VCaP (cell line): ENCODE data around the gene QKI.
"Not testable (repeated sequence)": the region's sequence is repeated elsewhere in the genome, so short reads cannot be mapped to it uniquely, and the experiment has no call there.

Experiments used
- H3K27ac ChIP-seq: fragments of 450-650 bp; 2 replicates; pipeline ENCODE4 v1.5.1; 2017
- TF ChIP-seq, protein P1 (sequence below): fragments of 450-650 bp; conservative IDR thresholded peaks from 2 replicates; pipeline ENCODE4 v1.5.1; 2017; ENCODE audit warnings: mild to moderate bottlenecking, moderate library complexity

QKI gene

DNA sequence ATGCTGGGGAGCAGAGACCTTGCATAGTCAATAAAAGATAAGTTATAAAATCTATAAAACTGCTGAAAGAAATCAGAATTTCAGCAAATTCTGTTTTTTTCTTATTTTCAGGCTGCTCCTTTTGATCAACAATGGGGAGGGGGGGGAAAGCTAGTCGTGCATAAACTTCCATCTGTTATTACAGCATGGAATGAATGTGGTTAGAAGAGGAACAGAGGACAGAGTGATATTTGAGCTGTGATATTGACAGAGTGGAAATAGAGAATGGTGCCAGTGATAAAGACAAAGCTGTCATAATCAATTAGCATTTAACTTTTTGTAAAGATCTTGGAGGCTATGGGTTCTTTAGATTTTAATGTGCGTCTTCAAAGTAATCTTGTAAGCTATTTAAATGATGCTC lies 43.4 kb upstream of the QKI start:
- TF ChIP-seq, protein P1, sequence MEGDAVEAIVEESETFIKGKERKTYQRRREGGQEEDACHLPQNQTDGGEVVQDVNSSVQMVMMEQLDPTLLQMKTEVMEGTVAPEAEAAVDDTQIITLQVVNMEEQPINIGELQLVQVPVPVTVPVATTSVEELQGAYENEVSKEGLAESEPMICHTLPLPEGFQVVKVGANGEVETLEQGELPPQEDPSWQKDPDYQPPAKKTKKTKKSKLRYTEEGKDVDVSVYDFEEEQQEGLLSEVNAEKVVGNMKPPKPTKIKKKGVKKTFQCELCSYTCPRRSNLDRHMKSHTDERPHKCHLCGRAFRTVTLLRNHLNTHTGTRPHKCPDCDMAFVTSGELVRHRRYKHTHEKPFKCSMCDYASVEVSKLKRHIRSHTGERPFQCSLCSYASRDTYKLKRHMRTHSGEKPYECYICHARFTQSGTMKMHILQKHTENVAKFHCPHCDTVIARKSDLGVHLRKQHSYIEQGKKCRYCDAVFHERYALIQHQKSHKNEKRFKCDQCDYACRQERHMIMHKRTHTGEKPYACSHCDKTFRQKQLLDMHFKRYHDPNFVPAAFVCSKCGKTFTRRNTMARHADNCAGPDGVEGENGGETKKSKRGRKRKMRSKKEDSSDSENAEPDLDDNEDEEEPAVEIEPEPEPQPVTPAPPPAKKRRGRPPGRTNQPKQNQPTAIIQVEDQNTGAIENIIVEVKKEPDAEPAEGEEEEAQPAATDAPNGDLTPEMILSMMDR: no peak
- H3K27ac ChIP-seq: no peak overlapping the region

DNA sequence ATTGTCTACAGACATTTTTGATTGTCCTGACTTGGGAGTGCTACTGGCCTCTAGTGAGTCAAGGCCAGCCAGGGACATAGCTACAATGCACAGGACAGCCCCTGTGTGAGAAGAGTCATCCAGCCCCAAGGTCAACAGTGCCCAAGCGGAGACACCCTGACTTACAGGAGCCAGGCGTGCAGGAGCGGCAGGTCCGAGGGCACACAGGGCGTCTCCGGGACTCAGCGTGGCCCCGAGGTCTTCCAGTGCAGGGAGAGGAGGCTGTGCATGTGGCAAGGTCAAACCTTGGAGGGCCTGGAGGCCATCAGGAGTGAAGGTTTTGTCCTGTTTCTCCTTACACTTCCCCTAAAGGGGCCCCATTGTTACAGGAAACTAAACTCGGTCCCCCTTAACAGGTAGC lies 41.3 kb upstream of the QKI start:
- H3K27ac ChIP-seq: no peak overlapping the region
- TF ChIP-seq, protein P1: no peak

DNA sequence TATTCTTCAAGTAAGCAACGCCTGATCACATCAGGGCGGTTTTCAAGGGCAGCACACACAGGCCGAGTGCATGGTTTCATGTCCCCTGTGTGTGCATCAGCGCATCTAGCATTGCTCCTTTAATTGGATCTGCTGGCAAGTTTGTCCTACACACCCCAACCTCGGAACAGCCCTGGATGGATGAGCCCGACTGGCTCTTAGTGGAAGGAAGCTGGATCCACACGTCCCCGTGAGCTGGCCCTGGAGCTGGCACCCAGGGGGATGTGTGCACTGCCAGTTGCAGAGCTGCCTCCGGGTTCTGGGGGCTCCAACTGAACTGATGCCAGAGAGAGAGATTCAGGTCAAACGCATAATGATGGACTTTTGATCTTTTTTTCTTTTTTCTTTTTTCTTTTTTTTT lies 39.2 kb upstream of the QKI start:
- TF ChIP-seq, protein P1: no peak

DNA sequence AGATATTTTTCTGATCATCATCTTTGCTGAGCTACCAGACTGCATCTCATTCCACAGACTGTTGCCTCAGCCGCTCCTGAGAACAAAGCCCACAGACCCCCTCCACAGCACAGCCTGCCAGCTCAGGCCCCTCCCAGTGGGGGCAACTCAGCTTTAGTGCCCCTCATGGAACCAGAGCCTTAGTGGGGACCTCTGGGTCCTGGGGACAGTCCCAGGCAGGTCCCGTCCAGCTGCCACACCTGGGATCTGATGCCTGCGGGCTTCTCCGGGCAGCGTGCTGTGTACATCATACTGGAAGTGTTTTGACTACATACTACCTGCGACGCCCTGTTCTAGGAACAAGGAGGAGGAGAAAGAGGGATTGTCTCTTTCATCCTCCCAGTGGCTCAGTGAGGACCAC lies 38.3 kb upstream of the QKI start:
- TF ChIP-seq, protein P1: no peak
- no peak overlapping the region for H3K27ac ChIP-seq

More for the DNA sequence above, 39.2 kb upstream of the QKI start:
- no peak overlapping the region for H3K27ac ChIP-seq

DNA sequence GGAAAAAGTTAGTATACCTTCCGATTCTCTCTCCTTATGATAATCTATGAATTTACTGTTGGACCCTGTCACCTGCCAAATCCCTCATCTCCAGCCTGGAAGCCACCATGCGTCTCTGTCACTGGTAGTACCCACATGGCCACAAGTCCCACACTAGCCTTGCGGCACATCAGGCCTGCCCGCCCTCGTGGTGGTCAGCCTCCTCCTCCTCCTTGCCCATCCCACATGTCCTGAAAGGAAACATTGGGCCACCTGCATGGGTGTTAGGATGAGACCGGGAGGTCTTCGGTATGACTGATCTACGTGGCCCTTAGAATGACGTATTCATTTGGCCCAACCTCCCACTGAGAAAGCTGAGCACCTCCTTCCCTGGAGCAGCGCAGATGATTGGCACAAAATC lies 37.0 kb upstream of the QKI start:
- H3K27ac ChIP-seq: no peak overlapping the region
- TF ChIP-seq, protein P1: no peak

DNA sequence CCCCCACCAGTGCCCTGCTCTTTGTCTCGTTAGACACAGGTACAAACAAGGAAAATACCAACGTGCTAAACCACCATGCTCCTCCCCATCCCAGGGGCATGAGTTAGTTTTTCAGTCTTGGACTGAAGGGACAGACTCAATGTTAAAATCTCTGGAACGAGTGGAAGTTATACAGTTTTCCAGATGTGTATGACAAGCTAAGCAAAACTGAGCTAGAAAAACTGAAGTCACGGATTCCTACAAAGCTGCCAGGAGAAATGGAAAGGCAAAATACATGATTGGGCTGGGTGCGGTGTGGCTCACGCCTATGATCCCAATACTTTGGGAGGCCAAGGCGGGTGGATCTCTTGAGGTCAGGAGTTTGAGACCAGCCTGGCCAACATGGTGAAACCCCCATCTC lies 34.3 kb upstream of the QKI start:
- TF ChIP-seq, protein P1: no peak
- no peak overlapping the region for H3K27ac ChIP-seq

DNA sequence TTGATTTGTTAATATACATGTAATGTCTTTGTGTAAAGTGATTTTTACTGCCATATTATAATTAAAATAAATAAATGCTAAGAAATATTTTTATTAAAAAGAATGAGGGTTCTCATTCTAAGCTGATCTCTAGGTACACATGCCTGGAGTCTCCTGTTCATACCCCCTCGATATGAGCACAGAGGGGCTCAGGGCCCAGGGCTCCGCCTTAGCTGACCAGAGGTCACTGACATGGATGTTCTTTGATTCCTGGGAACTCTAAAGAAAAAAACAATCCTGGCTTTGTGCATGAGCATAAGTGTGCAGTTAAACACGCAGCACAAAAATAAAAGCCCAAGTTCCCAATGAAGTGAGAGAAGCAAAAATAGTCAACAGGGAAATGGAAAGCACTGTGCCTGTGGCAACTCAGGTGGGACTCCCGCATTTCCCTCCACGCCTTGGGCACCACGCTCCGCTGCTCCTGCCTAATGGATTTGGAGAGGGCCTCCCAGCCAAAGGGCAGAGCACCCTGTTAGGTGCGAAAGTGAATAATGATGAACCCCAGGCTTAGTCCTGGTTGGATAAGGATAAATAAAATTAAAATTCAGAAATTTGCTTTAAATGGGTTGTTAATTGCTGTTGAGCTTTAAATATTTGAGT lies 33.3 kb upstream of the QKI start:
- H3K27ac ChIP-seq: no peak overlapping the region
- TF ChIP-seq, protein P1: no peak

DNA sequence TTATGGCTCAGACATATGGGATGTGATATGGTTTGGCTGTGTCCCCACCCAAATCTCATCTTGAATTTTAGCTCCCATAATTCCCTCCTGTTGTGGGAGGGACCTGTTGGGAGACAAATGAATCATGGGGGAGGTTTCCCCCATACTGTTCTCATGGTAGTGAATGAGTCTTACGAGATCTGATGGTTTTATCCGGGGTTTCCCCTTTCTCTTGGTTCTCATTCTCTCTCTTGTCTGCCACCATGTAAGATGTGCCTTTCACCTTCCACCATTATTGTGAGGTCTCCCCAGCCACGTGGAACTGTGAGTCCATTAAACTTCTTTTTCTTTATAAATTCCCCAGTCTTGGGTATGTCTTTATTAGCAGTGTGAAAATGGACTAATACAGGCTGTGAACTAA lies 31.1 kb upstream of the QKI start:
- H3K27ac ChIP-seq: not testable (repeated sequence)
